IPS DF 6.9 (cell line): Measurements from ENCODE around the gene CTSS.
"Not testable (repeated sequence)": the region's sequence is repeated elsewhere in the genome, so short reads cannot be mapped to it uniquely, and the experiment has no call there.

ENCODE experiments used
- DNase-seq: peaks from one replicate; pipeline ENCODE4 v3.0.0-alpha.2; 2013; ENCODE audit warnings: low read depth, low spot score
- H3K27ac ChIP-seq: one replicate; pipeline ENCODE4 v1.5.1; 2013; ENCODE audit warnings: low read length, control low read depth
- H3K27me3 ChIP-seq: 2 replicates; pipeline ENCODE4 v1.6.1; 2013; ENCODE audit warnings: mild to moderate bottlenecking, low read length; ENCODE audit not compliant: control insufficient read depth, insufficient read depth
- H3K36me3 ChIP-seq: 2 replicates; pipeline ENCODE4 v1.6.1; 2013; ENCODE audit warnings: low read length; ENCODE audit not compliant: control insufficient read depth, insufficient read depth
- H3K4me1 ChIP-seq: 2 replicates; pipeline ENCODE4 v1.6.1; 2013; ENCODE audit warnings: low read length; ENCODE audit not compliant: control insufficient read depth, insufficient read depth
- H3K4me3 ChIP-seq: 2 replicates; pipeline ENCODE4 v1.5.1; 2013; ENCODE audit warnings: mild to moderate bottlenecking, low read length
- H3K9me3 ChIP-seq: 2 replicates; pipeline ENCODE4 v1.6.1; 2013; ENCODE audit warnings: low read length, inconsistent platforms; ENCODE audit not compliant: control insufficient read depth, insufficient read depth
- WGBS: extraction: QIAGEN DNeasy Blood & Tissue Kit; methylation state at CpG from one replicate; pipeline ENCODE4 v1.1.7; 2013; ENCODE audit warnings: mixed read lengths, missing lambda C conversion rate; ENCODE audit not compliant: insufficient read length, insufficient coverage; 5-methylcytosine and 5-hydroxymethylcytosine counted together

CTSS gene

DNA sequence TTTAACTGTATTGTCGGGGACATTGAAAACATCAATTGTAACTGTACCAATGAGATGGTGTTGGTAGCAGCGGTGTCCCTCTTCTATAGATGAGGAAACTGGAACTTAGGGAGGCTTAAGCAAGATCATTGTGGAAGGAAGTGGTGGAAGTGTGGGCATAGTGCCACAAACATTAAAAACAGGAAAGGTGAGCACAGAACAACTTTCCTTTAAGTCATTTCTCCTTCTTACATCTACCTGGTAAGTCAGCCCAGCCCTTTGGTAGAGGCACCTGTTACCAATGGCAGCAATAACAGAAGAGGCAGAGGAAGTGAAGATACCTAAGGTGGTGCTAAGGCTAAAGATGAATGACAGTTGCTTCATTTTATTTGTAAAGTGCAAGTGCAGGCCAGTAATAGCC is 12.0 kb upstream of the CTSS start:
- WGBS, result no CpG with 5 or more reads among the region's 2 CpGs
- DNase-seq, result no peak
- no peaks in the 10 kb centered on the region for H3K36me3 ChIP-seq
- no peaks in the 10 kb centered on the region for H3K4me1 ChIP-seq
- no peaks in the 10 kb centered on the region for H3K9me3 ChIP-seq
- no peaks in the 10 kb centered on the region for H3K27me3 ChIP-seq
- H3K4me3 ChIP-seq, result no peak overlapping the region
- no peak overlapping the region for H3K27ac ChIP-seq

DNA sequence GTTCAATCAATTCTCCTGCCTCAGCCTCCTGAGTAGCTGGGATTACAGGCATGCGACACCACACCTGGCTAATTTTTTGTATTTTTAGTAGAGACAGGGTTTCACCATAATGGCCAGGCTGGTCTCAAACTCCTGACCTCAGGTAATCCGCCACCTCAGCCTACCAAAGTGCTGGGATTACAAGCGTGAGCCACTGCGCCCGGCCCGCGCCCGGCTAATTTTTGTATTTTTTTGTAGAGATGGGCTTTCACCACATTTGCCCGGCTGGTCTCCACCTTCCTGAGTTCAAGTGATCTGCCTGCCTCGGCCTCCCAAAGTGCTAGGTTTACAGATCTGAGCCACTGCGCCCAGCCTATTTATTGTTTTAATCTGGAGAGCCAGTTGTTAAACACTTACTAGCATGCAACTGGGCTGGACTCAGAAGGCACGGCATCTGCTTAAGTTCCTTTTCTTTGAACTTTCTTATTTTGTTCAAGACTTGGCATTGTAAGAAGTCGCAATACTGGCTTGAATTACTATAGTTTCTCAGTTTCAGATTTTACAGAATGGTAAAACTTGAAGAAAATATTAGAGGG is 10.4 kb upstream of the CTSS start:
- H3K27ac ChIP-seq, H3K36me3 ChIP-seq, H3K4me1 ChIP-seq, DNase-seq, H3K27me3 ChIP-seq, H3K9me3 ChIP-seq, H3K4me3 ChIP-seq: not testable (repeated sequence)
- no CpG with 5 or more reads among the region's 13 CpGs for WGBS

DNA sequence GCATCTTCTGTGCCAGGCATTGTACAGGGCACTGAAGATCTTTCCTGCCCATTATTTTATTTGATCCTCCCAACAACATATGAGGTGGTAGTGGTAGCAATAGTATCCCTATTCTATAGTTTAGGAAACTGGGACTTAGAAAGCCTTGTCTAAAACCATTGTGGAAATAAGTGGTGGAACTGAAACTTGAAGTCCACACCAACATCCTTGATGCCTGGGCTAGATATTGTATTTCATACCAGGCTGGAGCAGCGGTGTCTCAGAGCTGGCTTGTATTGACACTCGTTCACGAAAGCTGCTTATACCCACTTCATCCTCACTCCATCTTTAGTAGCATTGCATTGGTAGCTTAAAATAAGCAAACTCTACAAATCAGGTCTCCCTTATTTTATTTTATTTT is 9.7 kb upstream of the CTSS start:
- no peak overlapping the region for H3K27ac ChIP-seq
- no peak for DNase-seq
- H3K4me1 ChIP-seq, result no peaks in the 10 kb centered on the region
- WGBS, result no CpG with 5 or more reads among the region's 3 CpGs
- H3K27me3 ChIP-seq, result no peaks in the 10 kb centered on the region
- H3K36me3 ChIP-seq, result no peaks in the 10 kb centered on the region
- no peak overlapping the region for H3K4me3 ChIP-seq
- no peaks in the 10 kb centered on the region for H3K9me3 ChIP-seq

DNA sequence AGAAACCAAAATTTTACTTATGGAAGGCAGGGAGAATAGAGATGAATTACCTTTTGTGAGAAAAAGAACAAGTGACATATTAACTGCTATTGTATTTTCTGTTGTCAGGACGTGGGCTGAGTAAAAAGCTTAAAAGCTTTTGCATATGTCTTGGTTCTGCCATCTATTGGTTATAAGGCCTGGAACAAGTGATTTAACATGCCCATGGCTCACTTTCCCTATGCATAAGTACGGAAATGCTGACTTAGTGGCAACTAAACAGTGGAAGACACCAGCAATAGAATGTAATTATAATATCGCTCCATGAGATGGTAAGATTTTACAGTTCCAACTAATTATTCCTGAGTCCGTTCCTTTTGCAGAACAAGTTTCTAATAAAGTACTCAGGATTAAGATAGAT is 6.7 kb upstream of the CTSS start:
- H3K9me3 ChIP-seq, result no peaks in the 10 kb centered on the region
- WGBS, result no CpG with 5 or more reads among the region's 4 CpGs
- no peaks in the 10 kb centered on the region for H3K4me1 ChIP-seq
- H3K27me3 ChIP-seq, result no peaks in the 10 kb centered on the region
- no peaks in the 10 kb centered on the region for H3K36me3 ChIP-seq
- no peak overlapping the region for H3K4me3 ChIP-seq
- no peak for DNase-seq
- H3K27ac ChIP-seq, result no peak overlapping the region

DNA sequence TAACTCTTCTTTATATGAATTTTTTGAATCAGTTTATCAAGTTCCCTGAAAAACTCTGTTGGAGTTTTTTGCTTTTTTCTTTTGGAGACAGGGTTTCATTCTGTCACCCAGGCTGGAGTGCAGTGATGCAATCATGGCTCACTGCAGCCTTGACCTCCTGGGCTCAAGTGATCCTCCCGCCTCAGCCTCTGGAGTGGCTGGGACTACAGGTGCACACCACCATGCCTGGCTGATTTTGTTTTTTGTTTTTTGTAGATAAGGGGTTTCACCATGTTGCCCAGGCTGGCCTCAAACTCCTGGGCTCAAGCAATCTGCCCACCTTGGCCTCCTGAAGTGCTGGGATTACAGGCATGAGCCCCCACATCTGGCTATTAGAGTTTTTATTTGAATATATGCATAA is 2.1 kb upstream of the CTSS start:
- H3K4me1 ChIP-seq, DNase-seq, H3K36me3 ChIP-seq, H3K27ac ChIP-seq, H3K9me3 ChIP-seq, H3K4me3 ChIP-seq, H3K27me3 ChIP-seq: not testable (repeated sequence)
- no CpG with 5 or more reads among the region's 1 CpG for WGBS

DNA sequence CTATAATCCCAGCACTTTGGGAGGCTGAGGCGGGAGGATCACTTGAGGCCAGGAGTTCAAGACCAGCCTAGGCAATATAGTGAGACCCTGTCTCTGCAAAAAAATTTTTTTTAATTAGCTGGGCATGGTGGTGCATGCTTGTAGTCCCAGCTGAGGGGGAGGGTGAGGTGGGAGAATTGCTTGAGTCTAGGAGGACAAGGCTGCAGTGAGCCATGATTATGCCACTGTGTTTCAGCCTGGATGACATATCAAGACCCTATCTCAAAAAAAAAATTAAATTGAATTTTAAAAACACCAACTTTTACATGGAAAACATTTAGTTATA is 361 bp upstream of the CTSS start:
- not testable (repeated sequence) for H3K27me3 ChIP-seq, H3K27ac ChIP-seq, H3K4me1 ChIP-seq, H3K36me3 ChIP-seq, H3K4me3 ChIP-seq, H3K9me3 ChIP-seq, DNase-seq
- no CpG with 5 or more reads among the region's 1 CpG for WGBS

DNA sequence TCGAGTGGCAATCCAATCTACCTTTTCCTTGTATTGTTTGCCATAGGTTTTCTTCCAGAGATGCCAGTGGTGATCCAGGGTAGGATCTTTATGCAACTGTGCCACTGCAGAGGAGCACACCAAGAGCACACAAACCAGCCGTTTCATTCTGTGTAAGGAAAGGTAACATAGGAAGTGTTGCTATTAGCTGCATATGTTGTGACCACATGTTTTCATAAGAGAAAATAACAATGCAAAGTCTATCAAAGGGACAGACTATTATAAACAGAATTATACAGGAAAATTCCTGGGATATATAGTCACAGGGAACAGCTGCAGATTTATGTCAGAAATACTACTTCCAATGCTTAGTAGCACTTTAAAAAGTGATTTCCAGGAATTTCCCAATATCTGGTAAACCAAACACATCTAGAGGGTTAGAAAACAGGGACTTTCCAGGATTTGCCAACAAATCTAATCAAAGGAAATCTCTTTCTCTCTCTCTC is 919 bp downstream of the CTSS start:
- Histone ChIP-seq H3K4me3 (no peak overlapping the region), H3K4me1 (no peaks in the 10 kb centered on the region), H3K9me3 (no peaks in the 10 kb centered on the region; the same call in 1 of the 2 replicates), H3K27ac (no peak overlapping the region), H3K36me3 (no peaks in the 10 kb centered on the region), H3K27me3 (no peaks in the 10 kb centered on the region)
- DNase-seq, result no peak
- no CpG with 5 or more reads among the region's 2 CpGs for WGBS

DNA sequence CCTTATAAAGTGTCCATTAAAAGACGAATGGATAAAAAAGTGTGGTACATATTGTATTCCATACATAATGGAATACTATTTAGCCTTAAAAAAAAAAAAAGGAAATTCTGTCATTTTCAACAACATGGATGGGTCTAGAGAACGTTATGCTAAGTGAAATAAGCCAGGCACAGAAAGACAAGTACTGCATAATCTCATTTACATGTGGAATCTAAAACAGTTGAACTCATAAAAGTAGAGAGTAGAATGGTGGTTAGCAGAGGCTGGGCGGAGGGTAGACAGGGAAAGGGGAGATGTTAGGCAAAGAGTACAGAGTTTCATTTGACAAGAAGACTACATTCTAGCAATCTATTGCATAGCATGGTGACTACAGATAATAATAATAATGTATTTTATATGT is 2.6 kb downstream of the CTSS start:
- no peaks in the 10 kb centered on the region for H3K4me1 ChIP-seq
- no peaks in the 10 kb centered on the region for H3K27me3 ChIP-seq
- H3K9me3 ChIP-seq, result no peaks in the 10 kb centered on the region; the same call in 1 of the 2 replicates
- H3K36me3 ChIP-seq, result no peaks in the 10 kb centered on the region
- H3K4me3 ChIP-seq, result no peak overlapping the region
- no CpG with 5 or more reads among the region's 3 CpGs for WGBS
- H3K27ac ChIP-seq, result no peak overlapping the region
- DNase-seq, result no peak

DNA sequence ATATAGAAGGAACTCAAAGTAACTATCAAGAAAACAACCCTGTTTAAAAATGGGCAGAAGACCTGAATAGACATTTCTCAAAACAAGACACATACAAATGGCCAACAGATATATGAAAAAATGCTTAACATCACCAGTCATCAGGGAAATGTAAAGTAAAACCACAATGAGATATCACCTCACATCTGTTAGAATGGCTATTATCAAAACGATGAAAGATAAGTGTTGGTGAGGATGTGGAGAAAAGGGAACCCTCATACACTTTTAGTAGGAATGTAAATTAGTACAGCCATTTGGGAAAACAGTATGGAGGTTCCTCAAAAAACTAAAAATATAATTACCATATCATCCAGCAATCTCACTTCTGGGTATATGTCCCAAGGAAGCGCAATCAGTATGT is 3.0 kb downstream of the CTSS start:
- Histone ChIP-seq H3K27ac (no peak overlapping the region), H3K27me3 (no peaks in the 10 kb centered on the region), H3K36me3 (no peaks in the 10 kb centered on the region), H3K4me3 (no peak overlapping the region), H3K9me3 (no peaks in the 10 kb centered on the region; the same call in 1 of the 2 replicates), H3K4me1 (no peaks in the 10 kb centered on the region)
- no CpG with 5 or more reads among the region's 2 CpGs for WGBS
- DNase-seq, result no peak

DNA sequence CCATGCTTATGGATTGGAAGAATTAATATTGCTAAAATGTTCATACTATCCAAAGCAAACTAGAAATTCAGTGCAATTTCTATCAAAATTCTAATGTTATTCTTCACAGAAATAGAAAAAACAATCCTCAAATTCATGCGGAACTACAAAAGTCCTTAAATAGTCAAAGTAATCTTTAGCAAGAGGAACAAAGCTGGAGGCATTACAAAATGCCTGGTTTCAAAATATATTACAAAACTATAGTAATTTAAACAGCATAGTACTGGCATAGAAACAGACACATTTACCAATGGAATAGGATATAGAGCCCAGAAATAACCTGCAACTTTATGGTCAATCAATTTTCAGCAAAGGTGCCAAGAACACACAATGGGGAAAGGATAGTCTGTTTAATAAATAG is 3.8 kb downstream of the CTSS start:
- Histone ChIP-seq H3K4me1 (no peaks in the 10 kb centered on the region), H3K27me3 (no peaks in the 10 kb centered on the region), H3K4me3 (no peak overlapping the region), H3K9me3 (no peaks in the 10 kb centered on the region; the same call in 1 of the 2 replicates), H3K27ac (no peak overlapping the region), H3K36me3 (no peaks in the 10 kb centered on the region)
- WGBS, result no CpG with 5 or more reads among the region's 1 CpG
- DNase-seq, result no peak

DNA sequence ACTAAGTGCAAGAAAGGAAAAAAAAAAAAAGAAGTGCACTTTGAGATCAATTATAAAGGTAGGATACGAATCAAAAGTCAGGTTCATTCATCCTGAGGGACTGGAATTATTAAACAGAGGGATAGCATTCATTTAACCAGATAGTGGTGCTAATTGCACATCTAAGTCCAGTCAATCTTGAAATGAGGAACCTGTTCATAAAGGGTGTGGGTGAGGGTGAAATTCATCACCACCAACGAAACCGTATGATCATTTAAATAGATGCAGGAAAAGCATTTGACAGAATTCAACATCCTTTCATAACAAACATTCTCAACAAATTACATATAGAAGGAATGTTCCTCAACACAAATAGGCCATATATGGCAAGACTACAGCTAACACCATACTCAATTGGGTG is 5.6 kb downstream of the CTSS start:
- Histone ChIP-seq H3K27me3 (no peaks in the 10 kb centered on the region), H3K4me3 (no peak overlapping the region), H3K4me1 (no peaks in the 10 kb centered on the region), H3K9me3 (no peaks in the 10 kb centered on the region; the same call in 1 of the 2 replicates), H3K27ac (no peak overlapping the region), H3K36me3 (no peaks in the 10 kb centered on the region)
- WGBS, result no CpG with 5 or more reads among the region's 3 CpGs
- no peak for DNase-seq
